Stimulated activated CD8-positive, alpha-beta memory T cell treated with anti-CD3 and anti-CD28 coated beads, Interleukin-12 subunit alpha, Interleukin-12 subunit beta, amount 100 ng/mL, for 24 hours (primary cell): Measurements from ENCODE around the gene PRSS3.
"Not testable (repeated sequence)": the region's sequence is repeated elsewhere in the genome, so short reads cannot be mapped to it uniquely, and the experiment has no call there.

Source experiments
- DNase-seq: peaks from one replicate; pipeline ENCODE4 v3.0.0-alpha.2; 2020; ENCODE audit errors: extremely low read depth

PRSS3 gene

DNA sequence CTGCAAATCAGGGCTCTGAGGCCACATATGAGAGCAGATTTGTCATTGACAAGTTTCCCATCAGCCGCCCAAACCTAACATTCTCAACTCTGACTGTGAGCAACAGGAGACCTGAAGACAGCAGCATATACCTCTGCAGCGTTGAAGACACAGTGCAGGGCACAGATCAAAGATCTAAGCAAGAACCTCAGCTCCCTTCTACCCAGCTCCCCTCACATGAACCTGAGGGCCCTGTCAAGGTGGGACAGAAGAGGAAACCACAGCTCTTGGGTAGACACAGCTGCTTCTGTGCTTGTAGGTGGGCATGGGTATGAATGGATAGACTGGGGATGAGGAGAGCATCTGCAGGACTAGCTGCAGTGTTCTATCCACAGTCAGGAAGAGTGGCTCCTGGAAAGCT lies 8.7 kb upstream of the PRSS3 start:
- no peak for DNase-seq

DNA sequence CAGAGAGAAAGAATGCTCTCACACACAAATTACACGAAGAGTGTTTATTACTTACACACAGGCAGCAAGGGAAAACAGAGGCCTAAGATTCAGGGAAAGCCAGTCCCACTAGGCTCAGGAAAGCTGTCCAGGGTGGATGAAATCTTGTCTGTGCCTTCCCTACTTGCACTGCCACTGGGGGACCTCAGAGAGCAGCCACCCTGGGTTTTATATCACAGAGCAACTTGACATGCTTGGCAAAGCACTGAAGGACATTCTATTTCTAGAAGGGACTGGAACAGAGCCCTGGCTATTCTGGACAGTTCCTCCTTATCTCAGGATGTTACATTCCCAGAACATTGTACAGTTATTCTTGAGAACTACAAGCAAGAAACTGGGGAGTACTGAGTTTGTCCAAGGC lies 7.5 kb upstream of the PRSS3 start:
- no peak for DNase-seq

DNA sequence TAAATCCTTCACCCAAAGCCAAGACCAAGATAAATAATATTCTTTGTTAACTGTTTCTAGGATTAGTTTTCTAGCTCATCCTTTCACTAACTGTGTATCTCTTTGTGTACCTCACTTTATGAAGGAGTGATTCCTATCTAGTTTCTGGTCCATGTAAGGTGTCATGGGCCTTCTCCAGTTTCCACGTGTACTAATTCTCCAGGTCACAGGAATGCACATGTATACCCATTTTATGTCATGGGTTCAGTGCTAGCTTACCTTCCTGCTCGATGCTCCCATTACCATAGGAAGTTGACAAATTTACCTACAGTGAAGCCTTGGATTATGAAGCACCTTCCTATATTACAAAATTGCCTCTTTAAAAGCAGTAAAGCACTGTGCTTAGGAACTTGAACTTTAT lies 5.9 kb upstream of the PRSS3 start:
- not testable (repeated sequence) for DNase-seq

- DNase-seq, result no peak
Measured at GRCh38 chr9:33791117-33791516, 4.2 kb upstream of the PRSS3 start.

DNA sequence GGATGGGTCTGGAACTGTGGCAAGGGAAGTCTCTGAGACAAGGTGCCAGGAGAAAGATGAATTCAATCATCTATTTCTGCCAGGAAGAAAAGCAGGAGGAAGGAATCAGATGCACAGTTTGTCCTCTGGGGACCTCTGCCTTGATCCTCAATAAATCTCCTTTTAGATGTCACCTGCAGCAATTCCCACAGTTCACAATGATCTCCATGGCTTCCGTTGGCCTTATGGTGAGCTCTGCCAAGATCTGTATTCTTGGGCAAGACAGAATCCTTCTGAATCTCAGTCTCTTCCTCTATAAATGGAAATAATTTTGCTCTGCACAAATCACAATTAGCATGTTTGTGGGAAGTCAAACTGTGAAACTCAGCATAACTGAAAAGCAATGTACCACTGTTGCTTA lies 1.9 kb upstream of the PRSS3 start:
- not testable (repeated sequence) for DNase-seq

GRCh38 chr9:33794560-33794959 lies 801 bp upstream of the PRSS3 start:
- no peak for DNase-seq

DNA sequence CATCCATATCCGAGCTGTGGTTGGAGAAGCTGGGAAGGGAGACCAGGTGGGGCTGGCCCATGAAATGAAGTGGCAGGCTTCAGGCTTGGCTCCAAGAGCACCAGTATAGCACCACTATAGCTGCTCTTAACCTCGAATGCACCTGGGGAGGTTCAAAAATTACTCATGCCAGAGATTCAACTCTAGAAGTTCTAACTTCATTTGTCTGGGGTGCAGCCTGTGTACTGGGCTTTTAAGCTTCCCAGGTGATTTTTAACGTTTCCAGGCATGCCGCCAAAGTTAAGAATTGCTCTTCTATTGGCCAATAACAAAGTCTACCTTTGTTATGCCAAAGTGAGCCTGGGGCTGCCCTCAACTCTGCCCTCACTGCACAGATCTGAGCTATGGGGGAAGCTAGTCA lies 458 bp downstream of the PRSS3 start:
- DNase-seq, result no peak

- DNase-seq, result not testable (repeated sequence)
Measured at GRCh38 chr9:33796679-33797078, 1.3 kb downstream of the PRSS3 start.

DNA sequence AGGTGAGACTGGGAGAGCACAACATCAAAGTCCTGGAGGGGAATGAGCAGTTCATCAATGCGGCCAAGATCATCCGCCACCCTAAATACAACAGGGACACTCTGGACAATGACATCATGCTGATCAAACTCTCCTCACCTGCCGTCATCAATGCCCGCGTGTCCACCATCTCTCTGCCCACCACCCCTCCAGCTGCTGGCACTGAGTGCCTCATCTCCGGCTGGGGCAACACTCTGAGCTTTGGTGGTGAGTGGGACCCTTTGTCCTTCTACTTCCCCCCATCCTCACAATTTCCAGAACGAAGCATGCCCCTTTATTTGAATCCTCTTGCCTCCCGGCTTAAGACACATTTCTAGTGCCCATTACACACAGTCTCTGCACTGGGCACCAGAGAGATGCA lies 2.5 kb downstream of the PRSS3 start:
- no peak for DNase-seq

DNA sequence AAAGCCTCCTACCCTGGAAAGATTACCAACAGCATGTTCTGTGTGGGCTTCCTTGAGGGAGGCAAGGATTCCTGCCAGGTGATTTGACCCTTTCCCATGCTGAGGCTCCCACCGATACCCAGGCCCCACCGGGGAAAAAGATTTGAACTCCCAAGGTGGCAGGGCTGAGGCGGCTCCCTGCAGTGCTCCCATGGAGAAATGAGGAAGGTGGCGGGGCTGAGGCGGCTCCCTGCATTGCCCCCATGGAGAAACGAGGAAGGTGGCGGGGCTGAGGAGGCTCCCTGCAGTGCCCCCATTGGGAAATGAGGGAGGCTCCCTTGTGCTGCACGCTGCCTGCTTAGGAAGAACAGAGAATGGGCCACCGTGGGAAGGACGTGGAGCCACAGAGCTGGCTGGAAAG lies 3.2 kb downstream of the PRSS3 start:
- no peak for DNase-seq

DNA sequence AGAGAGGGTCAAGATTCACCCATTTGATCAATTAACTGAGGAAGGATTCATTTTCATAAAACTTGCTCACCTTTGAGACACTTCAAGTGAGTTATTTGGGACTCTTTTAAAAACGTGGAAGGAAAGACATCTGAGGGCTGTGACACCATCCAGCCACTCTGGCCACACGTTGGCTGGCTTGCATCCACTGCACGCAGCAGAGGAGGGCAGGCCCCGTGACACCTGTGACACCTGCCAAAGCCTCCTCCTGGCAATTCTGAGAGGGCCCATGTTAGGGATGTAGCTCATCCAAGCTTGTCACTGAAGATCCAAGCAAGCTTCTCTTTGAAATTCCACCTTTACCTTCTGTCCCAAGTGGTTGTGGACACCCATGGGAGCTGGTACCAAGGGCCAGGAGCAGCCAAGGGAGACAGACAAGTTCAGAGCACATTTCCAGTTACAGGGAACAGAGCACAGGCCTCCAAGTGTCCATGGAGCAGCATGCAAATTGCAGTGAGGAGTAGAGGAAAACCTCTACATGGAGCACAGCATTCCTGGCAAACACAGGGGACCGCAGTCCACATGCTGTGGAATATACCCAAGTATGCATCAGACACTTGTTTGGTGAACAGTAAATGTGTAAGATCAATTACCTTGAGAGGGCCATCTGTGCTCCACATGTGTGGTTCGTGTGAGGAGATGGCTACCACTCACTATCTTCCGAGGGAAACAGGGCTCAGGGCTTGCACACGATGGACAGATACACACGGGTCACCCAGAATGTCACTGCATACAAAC lies 4.8 kb downstream of the PRSS3 start:
- no peak for DNase-seq

DNA sequence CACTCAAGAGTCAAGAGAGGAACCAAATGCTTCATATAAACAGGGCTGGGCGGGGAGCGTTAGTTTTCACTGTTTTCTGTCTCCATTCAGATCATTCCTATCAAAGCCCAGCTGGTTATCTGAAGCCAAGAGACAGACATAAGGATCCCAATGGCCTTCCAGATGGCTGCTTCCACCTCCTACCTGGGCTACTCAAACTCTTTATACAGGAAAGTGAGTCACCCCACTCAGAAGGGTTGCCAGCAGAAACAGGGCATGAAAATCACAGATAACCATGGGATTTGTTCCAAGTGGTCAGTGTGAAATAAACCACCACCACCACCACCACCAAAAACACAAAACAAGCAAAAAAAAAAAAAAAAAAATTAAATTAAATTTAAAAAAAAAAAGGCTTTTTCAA lies 5.5 kb downstream of the PRSS3 start:
- no peak for DNase-seq

- not testable (repeated sequence) for DNase-seq
Measured at GRCh38 chr9:33801943-33802500, 6.7 kb downstream of the PRSS3 start.

DNA sequence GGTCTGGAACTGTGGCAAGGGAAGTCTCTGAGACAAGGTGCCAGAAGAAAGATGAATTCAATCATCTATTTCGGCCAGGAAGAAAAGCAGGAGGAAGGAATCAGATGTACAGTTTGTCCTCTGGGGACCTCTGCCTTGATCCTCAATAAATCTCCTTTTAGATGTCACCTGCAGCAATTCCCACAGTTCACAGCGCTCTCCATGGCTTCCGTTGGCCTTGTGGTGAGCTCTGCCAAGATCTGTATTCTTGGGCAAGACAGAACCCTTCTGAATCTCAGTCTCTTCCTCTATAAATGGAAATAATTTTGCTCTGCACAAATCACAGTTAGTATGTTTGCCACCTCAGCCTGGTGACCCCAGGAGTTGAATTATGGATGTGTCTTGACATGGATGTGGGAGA lies 8.8 kb downstream of the PRSS3 start:
- DNase-seq, result not testable (repeated sequence)

- not testable (repeated sequence) for DNase-seq
Measured at GRCh38 chr9:33807156-33807555, 11.8 kb downstream of the PRSS3 start.

DNA sequence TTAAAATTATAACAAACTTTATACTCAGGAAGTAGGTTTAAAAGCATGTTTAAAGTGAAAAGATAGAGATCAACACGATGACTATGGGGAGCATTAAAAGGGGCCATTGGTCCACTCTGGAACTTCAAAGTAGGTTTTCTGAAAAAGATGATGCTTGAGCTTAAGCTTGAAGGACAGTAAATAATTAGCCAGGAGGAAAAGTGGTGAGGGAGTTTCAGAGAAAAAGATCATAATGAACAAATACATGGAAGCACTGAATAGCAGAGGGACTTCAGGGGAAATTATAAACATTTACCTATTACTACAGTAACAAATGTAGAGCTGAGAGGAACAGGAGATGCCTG lies 13.6 kb downstream of the PRSS3 start:
- not testable (repeated sequence) for DNase-seq

DNA sequence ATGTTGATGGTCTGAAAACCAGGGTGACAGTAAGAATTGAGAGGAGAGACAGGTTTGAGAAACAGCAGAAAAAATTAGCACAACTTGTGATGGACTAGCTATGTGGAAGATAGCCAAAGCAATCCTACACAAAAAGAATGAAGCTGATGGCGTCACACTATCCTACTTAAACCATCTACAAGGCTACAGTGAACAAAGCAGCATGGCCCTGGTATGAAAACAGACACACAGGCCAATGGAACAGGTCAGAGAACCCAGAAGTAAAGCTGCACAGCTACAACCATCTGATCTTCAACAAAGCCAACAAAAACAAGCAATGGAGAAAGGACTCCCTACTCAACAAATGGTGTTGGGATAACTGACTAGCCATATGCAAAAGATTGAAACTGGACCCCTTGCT lies 14.1 kb downstream of the PRSS3 start:
- DNase-seq, result no peak

DNA sequence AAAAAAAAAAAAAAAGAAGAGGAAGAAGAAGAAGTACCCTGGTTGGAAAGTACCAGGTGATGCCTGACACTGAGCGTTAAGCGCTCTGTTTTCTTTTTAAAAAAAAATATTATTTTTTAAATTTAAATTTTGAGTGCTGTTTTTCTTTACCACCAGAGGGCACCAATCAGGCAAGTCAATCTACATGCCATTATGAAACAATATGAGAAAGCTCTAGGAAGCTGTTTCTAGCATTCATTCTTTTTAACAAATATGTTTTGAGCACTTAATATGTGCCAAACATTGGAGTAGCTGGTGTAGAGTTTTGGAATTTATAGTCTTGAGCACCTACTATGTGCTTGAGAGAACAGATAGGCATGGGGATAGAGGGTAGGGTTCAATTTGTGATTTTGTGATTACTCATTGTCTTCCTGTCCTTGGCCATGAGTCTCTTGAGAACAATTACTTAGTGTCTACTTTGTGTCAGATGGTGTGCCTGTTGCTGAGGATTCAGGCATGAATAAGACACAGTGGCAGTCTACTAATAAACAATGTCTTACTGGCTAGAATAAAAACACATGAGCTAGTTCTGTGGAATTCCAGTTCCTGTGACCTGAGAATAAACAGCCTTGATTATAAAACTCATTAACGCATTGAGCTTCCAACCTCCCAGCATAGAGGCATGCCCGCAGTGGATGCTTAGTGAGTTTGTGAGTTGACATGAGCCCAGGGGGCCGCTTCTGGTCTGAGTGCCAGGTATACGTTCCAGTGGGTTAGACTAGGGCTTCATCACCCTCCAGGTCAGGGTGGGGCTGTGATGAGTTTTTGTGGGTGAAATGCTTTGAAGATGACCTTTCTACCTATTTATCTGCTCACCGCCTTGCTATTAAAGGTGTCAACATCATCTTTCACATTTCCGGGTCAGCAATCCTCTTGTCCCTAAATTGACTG lies 18.6 kb downstream of the PRSS3 start:
- no peak for DNase-seq

DNA sequence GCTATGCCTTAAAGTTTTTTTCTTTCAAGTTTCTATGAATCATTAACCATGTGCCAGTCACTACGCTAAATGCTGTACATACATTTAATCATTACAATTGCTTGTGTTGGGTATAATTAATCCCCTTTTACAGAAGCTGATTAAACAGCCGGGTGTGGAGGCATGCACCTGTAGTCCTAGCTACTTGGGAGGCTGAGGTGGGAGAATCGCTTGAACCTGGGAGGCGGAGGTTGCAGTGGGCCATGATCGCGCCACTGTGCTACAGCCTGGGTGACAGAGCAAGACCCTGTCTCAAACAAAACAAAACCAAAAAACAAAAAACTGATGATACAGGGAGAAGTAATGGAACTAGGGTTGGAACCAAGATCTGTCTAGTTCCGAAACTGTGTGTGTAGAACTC lies 20.4 kb downstream of the PRSS3 start:
- no peak for DNase-seq

GRCh38 chr9:33816327-33817252 lies 21.2 kb downstream of the PRSS3 start, which contains the start of gene UBE2R2:
Gene UBE2R2, plus strand, starts transcription at chr9:33817160. Its CDS starts 598 bp downstream, at chr9:33817758.
- peak; percentile 86 for DNase-seq

DNA sequence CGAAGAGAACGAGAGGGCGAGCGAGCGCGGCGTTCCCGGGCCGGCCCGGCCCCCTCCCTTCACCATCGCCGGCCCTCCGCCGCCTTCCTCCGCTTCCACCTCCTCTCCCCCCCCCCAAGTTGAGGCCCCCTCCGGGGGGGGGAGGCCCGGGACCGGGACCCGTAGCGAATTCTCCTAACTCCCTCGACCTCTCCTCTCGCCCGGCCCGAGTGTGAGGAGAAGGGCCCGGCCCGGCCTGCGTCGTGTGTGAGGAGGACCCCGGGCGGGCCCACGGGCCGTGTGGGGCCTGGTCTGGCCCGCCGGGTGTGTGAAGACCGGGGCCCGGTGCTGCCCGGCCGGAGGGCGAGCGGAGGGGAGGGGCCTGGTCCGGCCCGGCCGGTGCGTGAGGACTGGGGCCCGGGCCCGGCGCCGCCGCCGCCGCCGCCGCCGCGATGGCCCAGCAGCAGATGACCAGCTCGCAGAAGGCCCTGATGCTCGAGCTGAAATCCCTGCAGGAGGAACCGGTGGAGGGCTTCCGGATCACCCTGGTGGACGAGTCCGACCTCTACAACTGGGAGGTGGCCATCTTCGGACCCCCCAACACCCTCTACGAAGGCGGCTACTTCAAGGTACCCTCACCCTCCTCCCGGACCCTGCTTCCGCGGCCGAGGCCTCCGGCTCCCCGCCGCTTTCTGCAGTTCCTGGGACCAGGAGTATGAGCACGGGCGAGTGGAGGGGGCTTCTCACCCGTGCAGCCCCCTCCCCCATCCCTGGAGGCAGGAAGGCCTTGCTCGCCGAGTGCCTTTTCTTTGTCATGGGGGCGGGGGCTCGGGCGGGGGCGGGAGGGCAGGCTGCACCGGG lies 22.2 kb downstream of the PRSS3 start:
- DNase-seq, result no peak
